Ovary (tissue), 9 donors: ENCODE measurements around the gene AMMECR1. TPM values are rescaled to one million over a fixed set of nuclear protein-coding genes. Genes with fewer than 3 reads are reported as not detected.

Source experiments
- DNase-seq, 5 donors: peaks; one replicate each; pipeline ENCODE4 v3.0.0-alpha.2; 2019 to 2020
- H3K27ac ChIP-seq, 2 donors: fragments of 200-600 bp; one replicate each; pipeline versions ENCODE4 v1.5.1 to v1.8.0; 2019 to 2022
- H3K27me3 ChIP-seq: fragments of 200-600 bp; one replicate; pipeline ENCODE4 v1.8.0; 2022
- H3K36me3 ChIP-seq: fragments of 200-600 bp; sonication (generic); one replicate; pipeline ENCODE4 v1.5.1; 2019
- H3K4me1 ChIP-seq: one replicate; pipeline ENCODE4 v1.8.1; 2013; ENCODE audit warnings: mild to moderate bottlenecking, moderate library complexity; ENCODE audit not compliant: insufficient read depth
- H3K4me3 ChIP-seq: fragments of 200-600 bp; sonication (generic); one replicate; pipeline ENCODE4 v1.5.1; 2017
- H3K9me3 ChIP-seq, 2 donors: fragments of 200-600 bp in 1 of 2; sonication (generic) in 1 of 2; one replicate each; pipeline versions ENCODE4 v1.5.1 to v1.8.1; 2013 to 2019; ENCODE audit warnings: mild to moderate bottlenecking in 1 of 2, moderate library complexity in 1 of 2
- EP300 ChIP-seq: sonication (generic); formaldehyde crosslinking; IDR thresholded peaks from one replicate; pipeline ENCODE4 v1.6.1; 2017; ENCODE audit warnings: antibody characterized with exemption
- POLR2A ChIP-seq: fragments of 450-650 bp; IDR thresholded peaks from one replicate; pipeline ENCODE4 v1.6.1; 2017; ENCODE audit warnings: antibody characterized with exemption, mild to moderate bottlenecking, moderate library complexity
- WGBS, 3 donors: extraction: QIAGEN DNeasy Blood & Tissue Kit in 1 of 3; methylation state at CpG; one replicate each; pipeline versions ENCODE4 v1.1.5 to v1.1.7; 2013 to 2017; 5-methylcytosine and 5-hydroxymethylcytosine counted together
- intact Hi-C, 4 donors: fragments of 100-400 bp; cut with DNase I; formaldehyde crosslinking; loops; one replicate each; pipeline versions ENCODE4 v1.11.0 to v1.15.1; 2022 to 2023
- polyA plus RNA-seq, 2 donors: library from polyadenylated mRNA; stranded (reverse); fragments of 200-250 nt in 1 of 2; fragments of 350-450 nt in 1 of 2; fragmentation: Illumina TruSeq in 1 of 2; extraction: RNeasy Lipid Tissue Mini Kit (QIAGEN cat#74804) in 1 of 2; gene quantifications; one replicate each; pipeline ENCODE4 v1.2.3, GENCODE V29; 2013 to 2014
- total RNA-seq, 7 donors: library from RNA; depleted of rRNA in 2 of 7; stranded (reverse); fragments of >200 nt in 2 of 7; fragmentation: NEBNext Ultra II Directional in 3 of 7; extraction: Animal tissue kit (Norgen Biotek cat#: 25700) in 3 of 7; gene quantifications; one replicate each; pipeline versions ENCODE4 v1.1.0 to v1.2.4, GENCODE V29; 2016 to 2023
- TF ChIP-seq, protein P1 (sequence below), 3 donors: fragments of 450-650 bp in 2 of 3; fragments of 200-600 bp in 1 of 3; IDR thresholded peaks; one replicate each; pipeline versions ENCODE4 v1.5.1 to v1.8.0; 2016 to 2022; ENCODE audit warnings: antibody characterized with exemption in 3 of 3, mild to moderate bottlenecking in 1 of 3
- donor health status: DM: no; HTN: no; CAD: no; lungs with moderate emphysema.
- donor health status: DM: no; HTN: no; CAD: no.
- donor health status: Bipolar disorder and iron deficiency.
- donor health status: DM: yes; HTN: yes; CAD: no.
- donor health status: DM: no; HTN: no; CAD: no.
- donor health status: DM: yes; HTN: yes; CAD: no.

AMMECR1 gene
- total and polyA plus RNA-seq, 9 donors: 3.9 to 19.2 (median 12.3) TPM

DNA sequence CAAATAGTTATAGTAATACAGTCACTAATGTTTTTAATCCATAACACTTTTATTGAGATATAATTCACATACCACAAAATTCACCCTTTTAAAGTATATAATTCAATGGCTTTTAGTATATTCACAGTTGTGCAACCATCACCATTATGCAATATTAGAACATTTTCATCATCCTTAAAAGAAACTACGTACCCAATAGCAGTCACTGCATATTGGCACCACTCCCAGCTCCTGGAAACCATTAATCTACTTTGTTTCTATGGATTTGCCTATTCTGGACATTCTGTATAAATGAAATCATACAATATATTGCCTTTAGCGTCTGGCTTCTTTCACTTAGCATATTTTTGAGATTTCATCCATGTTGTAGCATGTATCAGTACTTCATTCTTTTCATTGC lies 99.3 kb downstream of the AMMECR1 start:
- H3K27ac ChIP-seq: no peak overlapping the region
- H3K4me1 ChIP-seq: no peaks in the 10 kb centered on the region
- no peak overlapping the region for H3K4me3 ChIP-seq
- H3K27me3 ChIP-seq: no peaks in the 10 kb centered on the region
- TF ChIP-seq POLR2A (no peak), EP300 (no peak)
- TF ChIP-seq, protein P1, sequence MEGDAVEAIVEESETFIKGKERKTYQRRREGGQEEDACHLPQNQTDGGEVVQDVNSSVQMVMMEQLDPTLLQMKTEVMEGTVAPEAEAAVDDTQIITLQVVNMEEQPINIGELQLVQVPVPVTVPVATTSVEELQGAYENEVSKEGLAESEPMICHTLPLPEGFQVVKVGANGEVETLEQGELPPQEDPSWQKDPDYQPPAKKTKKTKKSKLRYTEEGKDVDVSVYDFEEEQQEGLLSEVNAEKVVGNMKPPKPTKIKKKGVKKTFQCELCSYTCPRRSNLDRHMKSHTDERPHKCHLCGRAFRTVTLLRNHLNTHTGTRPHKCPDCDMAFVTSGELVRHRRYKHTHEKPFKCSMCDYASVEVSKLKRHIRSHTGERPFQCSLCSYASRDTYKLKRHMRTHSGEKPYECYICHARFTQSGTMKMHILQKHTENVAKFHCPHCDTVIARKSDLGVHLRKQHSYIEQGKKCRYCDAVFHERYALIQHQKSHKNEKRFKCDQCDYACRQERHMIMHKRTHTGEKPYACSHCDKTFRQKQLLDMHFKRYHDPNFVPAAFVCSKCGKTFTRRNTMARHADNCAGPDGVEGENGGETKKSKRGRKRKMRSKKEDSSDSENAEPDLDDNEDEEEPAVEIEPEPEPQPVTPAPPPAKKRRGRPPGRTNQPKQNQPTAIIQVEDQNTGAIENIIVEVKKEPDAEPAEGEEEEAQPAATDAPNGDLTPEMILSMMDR (IDR thresholded peaks at IDR 0.05): no peak
- WGBS, 3 donors: 58 to 64% (median 61%) methylated on average over 2 of the region's 2 CpGs
- no peaks in the 10 kb centered on the region for H3K36me3 ChIP-seq
- intact Hi-C loops: no loop called here
- no peaks in the 10 kb centered on the region for H3K9me3 ChIP-seq
- no peak for DNase-seq

DNA sequence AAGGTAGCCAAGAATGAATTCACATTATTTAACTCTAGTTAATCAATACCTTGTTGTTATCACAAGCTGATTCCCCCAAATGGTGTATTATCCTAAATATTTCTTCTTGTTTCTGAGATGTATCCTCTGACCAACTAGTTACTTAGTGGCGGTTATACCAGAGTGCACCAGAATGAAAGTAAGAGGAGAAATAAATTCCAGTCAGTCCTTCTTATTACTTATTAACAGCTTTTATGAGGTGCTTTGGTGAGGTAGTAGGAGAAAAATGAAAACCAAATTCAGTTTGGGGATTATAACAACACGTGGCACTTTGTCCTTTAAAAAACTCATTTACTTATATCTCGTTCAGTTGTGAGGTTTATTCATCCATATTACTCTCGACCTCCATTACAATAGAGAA lies 101.9 kb downstream of the AMMECR1 start:
- H3K4me1 ChIP-seq: no peaks in the 10 kb centered on the region
- intact Hi-C loops: no loop called here
- H3K27me3 ChIP-seq: no peaks in the 10 kb centered on the region

DNA sequence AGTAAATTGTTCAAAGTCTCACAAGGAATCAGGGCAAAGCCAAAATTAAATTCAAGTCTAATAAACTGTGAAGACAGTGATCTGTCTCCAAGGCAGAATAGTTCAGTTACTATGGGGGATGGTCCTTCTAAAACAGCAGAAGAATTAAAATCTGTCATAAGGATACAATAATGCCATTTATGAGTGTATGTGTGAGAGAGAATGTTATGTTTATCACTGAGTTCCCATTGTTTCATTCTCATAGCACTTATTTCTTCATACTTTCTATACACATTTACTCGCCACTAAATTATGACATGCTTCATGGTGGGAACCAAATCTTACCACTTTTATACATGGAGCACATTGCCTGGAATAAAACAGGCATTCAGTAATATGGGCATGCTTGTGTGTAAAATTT lies 102.5 kb downstream of the AMMECR1 start:
- TF ChIP-seq POLR2A (no peak), EP300 (no peak)
- TF ChIP-seq, protein P1 (IDR thresholded peaks at IDR 0.05): no peak
- Histone ChIP-seq H3K27me3 (no peaks in the 10 kb centered on the region), H3K27ac (no peak overlapping the region), H3K4me3 (no peak overlapping the region), H3K36me3 (no peaks in the 10 kb centered on the region), H3K9me3 (no peaks in the 10 kb centered on the region), H3K4me1 (peaks cover 3% of the 10 kb centered on the region)
- 68 to 76% (median 68%) methylated on average over 1 of the region's 1 CpG for WGBS, 3 donors
- intact Hi-C loops: no loop called here
- DNase-seq: no peak

More for the DNA sequence above, 101.9 kb downstream of the AMMECR1 start:
- Histone ChIP-seq H3K27ac (no peak overlapping the region), H3K4me3 (no peak overlapping the region), H3K9me3 (no peaks in the 10 kb centered on the region), H3K36me3 (no peaks in the 10 kb centered on the region)
- TF ChIP-seq POLR2A: no peak
- TF ChIP-seq, protein P1 (IDR thresholded peaks at IDR 0.05): no peak
- TF ChIP-seq EP300: no peak
- 68 to 79% (median 68%) methylated on average over 4 of the region's 4 CpGs for WGBS, 3 donors
- DNase-seq: no peak

DNA sequence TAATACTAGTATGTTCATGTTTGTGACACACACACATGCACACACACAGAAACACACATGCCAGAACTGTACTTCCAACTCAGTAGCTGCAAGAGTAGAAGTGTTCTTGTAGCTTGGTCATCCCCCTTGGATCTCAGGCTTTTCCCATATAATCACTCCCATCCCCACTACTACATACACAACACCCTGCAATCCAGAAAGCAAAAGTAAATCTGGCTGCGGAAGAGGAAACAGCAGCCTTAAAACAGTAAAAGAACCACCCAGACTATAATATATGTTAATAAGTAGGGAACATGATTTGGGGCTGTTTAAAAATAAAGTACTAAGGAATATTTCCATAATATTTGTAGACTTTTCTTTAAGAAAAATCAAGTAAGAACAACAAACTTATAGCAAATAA lies 103.2 kb downstream of the AMMECR1 start:
- no peak for TF ChIP-seq POLR2A
- DNase-seq: no peak
- intact Hi-C loops: no loop called here
- Histone ChIP-seq H3K4me3 (no peak overlapping the region), H3K36me3 (no peaks in the 10 kb centered on the region), H3K4me1 (peaks cover 3% of the 10 kb centered on the region), H3K27ac (no peak overlapping the region), H3K9me3 (no peaks in the 10 kb centered on the region), H3K27me3 (no peaks in the 10 kb centered on the region)
- 81 to 94% (median 84%) methylated on average over 1 of the region's 1 CpG for WGBS, 3 donors

DNA sequence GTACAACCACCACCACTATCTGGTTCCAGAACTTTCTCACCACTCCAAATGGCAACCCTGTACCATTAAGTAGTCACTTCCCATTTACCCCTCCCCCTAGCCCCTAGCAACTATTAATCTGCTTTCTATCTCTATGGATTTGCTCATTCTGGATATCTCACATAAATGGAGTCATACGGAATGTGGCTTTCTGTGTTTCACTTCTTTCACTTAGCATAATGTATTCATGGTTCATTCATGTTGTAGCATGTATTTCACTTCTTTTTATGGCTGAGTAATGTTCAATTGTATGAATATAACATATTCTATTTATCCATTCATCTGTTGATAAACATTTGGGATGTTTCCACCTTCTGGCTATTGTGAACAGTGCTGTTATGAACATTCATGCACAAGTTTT lies 104.7 kb downstream of the AMMECR1 start:
- intact Hi-C loops: no loop called here
- Histone ChIP-seq H3K36me3 (no peaks in the 10 kb centered on the region), H3K4me3 (no peak overlapping the region), H3K27ac (no peak overlapping the region), H3K4me1 (peaks cover 3% of the 10 kb centered on the region), H3K9me3 (no peaks in the 10 kb centered on the region), H3K27me3 (no peaks in the 10 kb centered on the region)
- TF ChIP-seq EP300: no peak
- TF ChIP-seq POLR2A: no peak
- TF ChIP-seq, protein P1 (IDR thresholded peaks at IDR 0.05): no peak
- WGBS, 3 donors: 74 to 83% (median 79%) methylated on average over 1 of the region's 1 CpG
- DNase-seq: no peak
